Measurements from ENCODE around the gene EPHX1. TPM values are rescaled to one million over a fixed set of nuclear protein-coding genes. Genes with fewer than 3 reads are reported as not detected.
"Not testable (repeated sequence)": the region's sequence is repeated elsewhere in the genome, so short reads cannot be mapped to it uniquely, and the experiment has no call there.

The EPHX1 gene
- total and polyA plus RNA-seq, 2 donors (not counting 1 experiment from before 2014, with no cell fraction given), result 0.75 to 4.2 TPM

DNA sequence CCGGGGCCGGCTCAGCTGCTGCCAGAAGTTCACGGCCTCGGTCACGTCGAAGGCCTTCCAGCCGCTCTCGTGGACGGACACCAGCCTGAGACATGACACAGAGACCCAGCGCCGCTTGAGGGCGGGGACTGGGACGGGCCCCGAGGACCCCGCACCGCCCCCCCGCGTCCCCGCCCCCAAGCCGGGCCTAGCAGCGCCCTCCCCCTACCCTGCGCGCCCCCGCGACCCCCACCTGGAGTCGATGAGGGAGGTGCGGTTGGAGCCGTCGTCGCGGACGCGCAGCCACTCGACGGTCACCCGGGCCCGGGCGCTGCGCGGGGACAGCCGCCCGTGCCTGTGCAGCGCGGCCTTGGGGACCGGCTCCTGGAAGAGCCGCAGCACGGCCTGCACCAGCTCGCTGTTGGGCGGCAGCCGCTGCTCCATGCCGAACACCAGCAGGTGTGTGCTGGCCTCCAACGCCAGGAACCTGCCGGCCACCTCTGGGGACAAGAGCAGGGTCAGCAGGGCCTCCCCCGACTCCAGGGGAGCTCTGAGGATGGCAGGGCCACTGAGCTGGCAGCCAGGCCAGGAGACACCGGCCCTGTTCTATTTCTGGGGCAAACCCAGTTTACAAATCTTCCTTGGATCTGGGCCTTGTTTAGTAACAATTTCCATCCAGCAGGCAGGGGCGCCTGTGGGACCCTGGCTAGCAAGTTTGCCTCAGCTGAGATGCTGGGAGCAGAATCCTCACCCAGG lies 77.8 kb downstream of the EPHX1 start:
- H3K4me1 Mint-ChIP-seq; POLR2A ChIA-PET; ATAC-seq (ENCODE audit: low read depth); H3K9me3 ChIP-seq (ENCODE audit: control extremely low read depth in 1 of 3, control insufficient read depth in 2 of 3, insufficient read depth in 1 of 3, low read length in 2 of 3); H4K20me1 ChIP-seq (ENCODE audit: control insufficient read depth, insufficient read depth, low read length, poor library complexity, severe bottlenecking); DNase-seq; H3K4me1 ChIP-seq (ENCODE audit: control insufficient read depth in 2 of 2, insufficient read depth in 2 of 2, low read length in 2 of 2); intact Hi-C loops (cut with micrococcal nuclease); H3K27me3 Mint-ChIP-seq; H2AFZ ChIP-seq (ENCODE audit: insufficient read depth, low read depth, low read length, poor library complexity, severe bottlenecking); H3K4me3 Mint-ChIP-seq; H3K36me3 ChIP-seq (replicated peaks in 1 of 2; ENCODE audit: control extremely low read depth in 1 of 2, control insufficient read depth in 1 of 2, extremely low read depth in 1 of 2, insufficient read depth in 2 of 2, low read length in 1 of 2); H3K4me2 ChIP-seq (replicated peaks; ENCODE audit: low read depth, low read length, poor library complexity, severe bottlenecking); H3K27ac ChIP-seq (ENCODE audit: low read length in 2 of 2); H3K27me3 ChIP-seq (replicated peaks in 1 of 4; ENCODE audit: control extremely low read depth in 1 of 4, control insufficient read depth in 3 of 4, insufficient read depth in 4 of 4, low read length in 3 of 4); H3K9me3 Mint-ChIP-seq (ENCODE audit: insufficient read depth); H3K9ac ChIP-seq (ENCODE audit: low read length); H3K27ac Mint-ChIP-seq; H3K4me3 ChIP-seq (ENCODE audit: control extremely low read depth in 1 of 5, extremely low read depth in 1 of 5, insufficient read depth in 1 of 5, low read depth in 2 of 5, low read length in 4 of 5): not testable (repeated sequence)
- 75% methylated on average over 17 of the region's 56 CpGs for WGBS (ENCODE audit: insufficient coverage)
- CTCF ChIA-PET, result interaction anchor here (1.0 to 3.2 kb wide), 4 partner anchors 9 to 110 kb away, joined by 3 to 11 read pairs (median 4); partner anchors contain the start of gene SRP9
- H3K79me2 ChIP-seq (ENCODE audit: control insufficient read depth, insufficient read depth, low read length), result peaks cover 13% of the 10 kb centered on the region

DNA sequence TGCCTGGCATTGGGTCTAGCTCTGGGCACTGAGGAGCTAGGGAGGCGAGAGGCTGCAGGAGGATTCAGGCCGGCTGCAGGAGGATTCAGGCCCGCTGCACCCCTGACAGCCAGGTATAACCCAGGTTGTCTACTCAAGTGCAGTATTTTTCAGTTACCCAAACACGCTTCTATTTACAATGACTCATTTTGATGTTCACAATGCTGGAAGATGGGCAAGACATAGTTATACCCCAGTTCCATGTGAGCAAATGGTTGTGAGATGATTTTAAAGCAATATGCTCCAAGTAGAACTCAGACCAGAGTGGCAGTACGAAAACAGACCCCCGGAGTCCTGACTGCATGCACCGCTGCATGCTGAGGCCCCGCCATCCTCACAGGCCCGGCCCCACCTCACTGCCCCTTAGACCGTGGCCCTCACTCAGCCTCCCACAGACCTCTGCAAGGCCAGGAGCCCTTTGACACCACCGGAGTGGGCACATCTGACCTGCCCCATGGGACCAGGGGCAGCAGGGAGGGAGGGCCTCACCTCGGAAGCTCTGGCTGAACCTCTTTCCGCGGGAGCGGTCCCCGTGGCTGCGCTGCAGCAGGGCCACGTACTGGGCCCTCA lies 78.5 kb downstream of the EPHX1 start:
- no peak for TF ChIP-seq EZH2 (IDR thresholded peaks at IDR 0.05; ENCODE audit: borderline replicate concordance, insufficient read depth, low read depth, low read length, poor library complexity, severe bottlenecking)
- TF ChIP-seq, protein P1, sequence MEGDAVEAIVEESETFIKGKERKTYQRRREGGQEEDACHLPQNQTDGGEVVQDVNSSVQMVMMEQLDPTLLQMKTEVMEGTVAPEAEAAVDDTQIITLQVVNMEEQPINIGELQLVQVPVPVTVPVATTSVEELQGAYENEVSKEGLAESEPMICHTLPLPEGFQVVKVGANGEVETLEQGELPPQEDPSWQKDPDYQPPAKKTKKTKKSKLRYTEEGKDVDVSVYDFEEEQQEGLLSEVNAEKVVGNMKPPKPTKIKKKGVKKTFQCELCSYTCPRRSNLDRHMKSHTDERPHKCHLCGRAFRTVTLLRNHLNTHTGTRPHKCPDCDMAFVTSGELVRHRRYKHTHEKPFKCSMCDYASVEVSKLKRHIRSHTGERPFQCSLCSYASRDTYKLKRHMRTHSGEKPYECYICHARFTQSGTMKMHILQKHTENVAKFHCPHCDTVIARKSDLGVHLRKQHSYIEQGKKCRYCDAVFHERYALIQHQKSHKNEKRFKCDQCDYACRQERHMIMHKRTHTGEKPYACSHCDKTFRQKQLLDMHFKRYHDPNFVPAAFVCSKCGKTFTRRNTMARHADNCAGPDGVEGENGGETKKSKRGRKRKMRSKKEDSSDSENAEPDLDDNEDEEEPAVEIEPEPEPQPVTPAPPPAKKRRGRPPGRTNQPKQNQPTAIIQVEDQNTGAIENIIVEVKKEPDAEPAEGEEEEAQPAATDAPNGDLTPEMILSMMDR (IDR thresholded peaks at IDR 0.05), result no peak
- Histone ChIP-seq H3K4me2 (replicated peaks; ENCODE audit: low read depth, low read length, poor library complexity, severe bottlenecking) (no peak overlapping the region), H3K27me3 (replicated peaks in 1 of 4; ENCODE audit: control extremely low read depth in 1 of 4, control insufficient read depth in 3 of 4, insufficient read depth in 4 of 4, low read length in 3 of 4) (no peaks in the 10 kb centered on the region), H4K20me1 (ENCODE audit: control insufficient read depth, insufficient read depth, low read length, poor library complexity, severe bottlenecking) (no peaks in the 10 kb centered on the region), H3K79me2 (ENCODE audit: control insufficient read depth, insufficient read depth, low read length) (peaks cover 6% of the 10 kb centered on the region), H3K9me3 (ENCODE audit: control extremely low read depth in 1 of 3, control insufficient read depth in 2 of 3, insufficient read depth in 1 of 3, low read length in 2 of 3) (no peaks in the 10 kb centered on the region), H3K4me1 (ENCODE audit: control insufficient read depth in 2 of 2, insufficient read depth in 2 of 2, low read length in 2 of 2) (peaks cover 0 to 3% of the 10 kb centered on the region in 2 donors), H2AFZ (ENCODE audit: insufficient read depth, low read depth, low read length, poor library complexity, severe bottlenecking) (no peak overlapping the region), H3K9ac (ENCODE audit: low read length) (no peak overlapping the region), H3K27ac (ENCODE audit: low read length in 2 of 2) (no peak overlapping the region), H3K36me3 (replicated peaks in 1 of 2; ENCODE audit: control extremely low read depth in 1 of 2, control insufficient read depth in 1 of 2, extremely low read depth in 1 of 2, insufficient read depth in 2 of 2, low read length in 1 of 2) (no peaks in the 10 kb centered on the region), H3K4me3 (ENCODE audit: control extremely low read depth in 1 of 5, extremely low read depth in 1 of 5, insufficient read depth in 1 of 5, low read depth in 2 of 5, low read length in 4 of 5) (no peak overlapping the region)
- intact Hi-C loops (cut with micrococcal nuclease), result no loop called here
- Mint-ChIP-seq H3K27ac (no peak overlapping the region), H3K9me3 (ENCODE audit: insufficient read depth) (no peaks in the 10 kb centered on the region), H3K4me1 (peaks cover 5% of the 10 kb centered on the region), H3K27me3 (peaks cover 3% of the 10 kb centered on the region), H3K4me3 (no peak overlapping the region)
- WGBS (ENCODE audit: insufficient coverage), result 92% methylated on average over 17 of the region's 18 CpGs
- ATAC-seq (ENCODE audit: low read depth), result no peak
- POLR2A ChIA-PET, result no interaction called here
- DNase-seq, result no peak
- CTCF ChIA-PET, result interaction anchor here (3.2 kb wide), 1 partner anchor 21 kb away, joined by 11 read pairs; no protein-coding TSS in a partner anchor
